Right lobe of liver (tissue), 4 donors: ENCODE data around the gene B2M.

Experiments
- CTCF ChIP-seq, 4 donors: fragments of 200-600 bp in 3 of 4; fragments of 450-650 bp in 1 of 4; IDR thresholded peaks; one replicate each; pipeline versions ENCODE4 v1.5.1 to v1.8.0; 2016 to 2022; ENCODE audit warnings: antibody characterized with exemption in 4 of 4, mild to moderate bottlenecking in 2 of 4
- POLR2A ChIP-seq: fragments of 450-650 bp; IDR thresholded peaks from one replicate; pipeline ENCODE4 v1.6.1; 2017; ENCODE audit warnings: antibody characterized with exemption, mild to moderate bottlenecking
- donor health status: DM: no; HTN: no; CAD: no.
- donor health status: DM: no; HTN: no; CAD: no.
- donor health status: DM: no; HTN: yes; CAD: no.

GRCh38 chr15:44734839-44735481, 23.6 kb downstream of the B2M start:
- TF ChIP-seq CTCF (IDR thresholded peaks at IDR 0.05) (no peak), POLR2A (no peak)
